SK-N-SH (cell line): Measurements from ENCODE around the gene WDR46. TPM values are rescaled to one million over a fixed set of nuclear protein-coding genes. Genes with fewer than 3 reads are reported as not detected.

Experiments used
- CTCF ChIA-PET: fragments of 300-600, 350-600 bp; formaldehyde crosslinking; extraction: SDS; loops from one replicate; lab custom pipeline; 2021; lab: Yijun Ruan, JAX
- POLR2A ChIA-PET: fragments of 350-600 bp; sonication (Branson Sonifier 250); formaldehyde crosslinking; extraction: SDS; loops from one replicate; lab custom pipeline; 2020; ENCODE audit warnings: antibody characterized with exemption, inconsistent platforms; lab: Yijun Ruan, JAX
- DNase-seq: peaks from one replicate; pipeline ENCODE4 v3.0.0; 2012
- H2AFZ ChIP-seq: fragments of 200-600 bp; sonication (generic); 2 replicates; pipeline ENCODE4 v1.8.1; 2016; ENCODE audit warnings: antibody characterized with exemption, mild to moderate bottlenecking, low read depth
- H3F3A ChIP-seq: fragments of 200-600 bp; sonication (generic); replicated peaks from 2 replicates; pipeline ENCODE3; 2016; ENCODE audit warnings: antibody characterized with exemption, mild to moderate bottlenecking; ENCODE audit not compliant: insufficient read depth
- H3K27ac ChIP-seq, 2 experiments: fragments of 200-500 bp in 1 of 2; fragments of 200-600 bp in 1 of 2; sonication (Bioruptor generic) in 1 of 2; sonication (generic), shearing (Covaris generic) in 1 of 2; 2 replicates each; pipeline versions ENCODE4 v1.5.1 to v1.6.1; 2014 to 2016; ENCODE audit warnings: low read depth in 2 of 2, inconsistent platforms in 1 of 2, low read length in 1 of 2, mild to moderate bottlenecking in 1 of 2, mixed read lengths in 1 of 2
- H3K27me3 ChIP-seq: fragments of 200-600 bp; sonication (generic), shearing (Covaris generic); 2 replicates; pipeline ENCODE4 v1.6.1; 2016; ENCODE audit warnings: mixed run types; ENCODE audit not compliant: insufficient read depth
- H3K36me3 ChIP-seq, 2 experiments: fragments of 200-500 bp in 1 of 2; fragments of 200-600 bp in 1 of 2; sonication (Bioruptor generic) in 1 of 2; sonication (generic) in 1 of 2; replicated peaks in 1 of 2; 2 replicates each; pipeline versions ENCODE3 to v1.5.1; 2014 to 2016; ENCODE audit warnings: low read length in 1 of 2, mild to moderate bottlenecking in 1 of 2; ENCODE audit not compliant: insufficient read depth in 2 of 2, control insufficient read depth in 1 of 2
- H3K4me1 ChIP-seq, 2 experiments: fragments of 200-500 bp in 1 of 2; fragments of 200-600 bp in 1 of 2; sonication (Bioruptor generic) in 1 of 2; sonication (generic), shearing (Covaris generic) in 1 of 2; 2 replicates each; pipeline versions ENCODE4 v1.5.1 to v1.6.1; 2014 to 2016; ENCODE audit warnings: low read depth in 1 of 2, low read length in 1 of 2, mixed run types in 1 of 2; ENCODE audit not compliant: insufficient read depth in 2 of 2, control insufficient read depth in 1 of 2
- H3K4me2 ChIP-seq: fragments of 200-600 bp; sonication (generic), shearing (Covaris generic); 2 replicates; pipeline ENCODE4 v1.6.1; 2017; ENCODE audit warnings: mixed run types
- H3K4me3 ChIP-seq, 2 experiments: fragments of 200-500 bp in 1 of 2; fragments of 200-600 bp in 1 of 2; sonication (Bioruptor generic) in 1 of 2; sonication (generic), shearing (Covaris generic) in 1 of 2; 2 replicates each; pipeline versions ENCODE4 v1.5.1 to v1.8.1; 2014 to 2016; ENCODE audit warnings: low read depth in 2 of 2, inconsistent platforms in 1 of 2, low read length in 1 of 2, mild to moderate bottlenecking in 1 of 2, mixed read lengths in 1 of 2, moderate library complexity in 1 of 2
- H3K79me2 ChIP-seq: fragments of 200-600 bp; sonication (generic); 2 replicates; pipeline ENCODE4 v1.8.1; 2017; ENCODE audit warnings: mild to moderate bottlenecking; ENCODE audit not compliant: insufficient read depth
- H3K9ac ChIP-seq: fragments of 200-600 bp; sonication (generic); 2 replicates; pipeline ENCODE4 v1.6.1; 2017; ENCODE audit warnings: mixed run types
- H3K9me2 ChIP-seq: fragments of 200-600 bp; sonication (generic); 2 replicates; pipeline ENCODE4 v1.6.1; 2017; ENCODE audit warnings: mixed run types
- H3K9me3 ChIP-seq: fragments of 200-600 bp; sonication (generic); 2 replicates; pipeline ENCODE4 v1.6.1; 2017; ENCODE audit warnings: mixed run types, mild to moderate bottlenecking, moderate library complexity
- H4K20me1 ChIP-seq: fragments of 200-600 bp; sonication (generic); 2 replicates; pipeline ENCODE4 v1.6.1; 2017; ENCODE audit warnings: mild to moderate bottlenecking, mixed run types; ENCODE audit not compliant: insufficient read depth
- MXI1 ChIP-seq: IDR thresholded peaks from 2 replicates; pipeline ENCODE4 v1.6.1; 2012; ENCODE audit warnings: mild to moderate bottlenecking, low read depth, low read length, improper control_type of control experiment
- NRF1 ChIP-seq: IDR thresholded peaks from 2 replicates; pipeline ENCODE4 v1.6.1; 2012; ENCODE audit warnings: low read depth, mild to moderate bottlenecking, low read length
- SIN3A ChIP-seq: IDR thresholded peaks from 2 replicates; pipeline ENCODE4 v1.6.1; 2012; ENCODE audit warnings: low read depth, mild to moderate bottlenecking, low read length, moderate library complexity, borderline replicate concordance
- SMC3 ChIP-seq: IDR thresholded peaks from 2 replicates; pipeline ENCODE4 v1.6.1; 2012; ENCODE audit warnings: low read depth, low read length, improper control_type of control experiment
- TCF12 ChIP-seq: IDR thresholded peaks from 2 replicates; pipeline ENCODE4 v1.4.0; 2012
- TEAD4 ChIP-seq: IDR thresholded peaks from 2 replicates; pipeline ENCODE4 v1.4.0; 2012; ENCODE audit warnings: mild to moderate bottlenecking, borderline replicate concordance; ENCODE audit not compliant: insufficient read depth
- YY1 ChIP-seq: IDR thresholded peaks from 2 replicates; pipeline ENCODE4 v1.4.0; 2012; ENCODE audit warnings: low read depth, mild to moderate bottlenecking
- WGBS: methylation state at CpG from one replicate; pipeline ENCODE4 v1.1.6; 2017; ENCODE audit warnings: low lambda C conversion rate; 5-methylcytosine and 5-hydroxymethylcytosine counted together
- polyA plus RNA-seq, 3 experiments: library from polyadenylated mRNA; depleted of rRNA; stranded (reverse); fragments of >200 nt; gene quantifications; 2 replicates each; pipeline ENCODE4 v1.2.3, GENCODE V29; 2012
- TF ChIP-seq, protein P1 (sequence below): IDR thresholded peaks from 2 replicates; pipeline ENCODE4 v1.6.1; 2012; ENCODE audit warnings: mild to moderate bottlenecking, low read depth, low read length, moderate library complexity
- TF ChIP-seq, protein P2 (sequence below): fragments of 150-350 bp; IDR thresholded peaks from 2 replicates; pipeline ENCODE4 v1.6.1; 2017; ENCODE audit warnings: antibody characterized with exemption, low read length, low read depth, borderline replicate concordance

Gene WDR46
- polyA plus RNA-seq, 1 of the 3 experiments (the other 2 are of a cell fraction) = 153 TPM

DNA sequence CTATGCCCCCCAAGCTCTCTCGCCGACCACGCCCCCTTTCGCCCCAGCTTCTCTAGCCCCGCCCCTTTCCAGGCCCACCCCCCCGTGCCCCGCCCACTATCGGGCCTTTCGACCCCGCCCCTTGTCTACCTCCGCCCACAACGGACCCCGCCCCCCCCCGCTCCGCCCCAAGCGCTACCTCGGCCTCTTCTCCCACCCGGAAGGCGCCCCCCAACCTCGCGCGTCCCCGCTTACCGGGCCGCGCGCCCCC is 28.3 kb upstream of the WDR46 start:
- Histone ChIP-seq H3K9me3 (no peaks in the 10 kb centered on the region), H3K4me3 (peak overlapping the region; percentile 50 to 56; a peak in 3 of 4 replicates), H3K9me2 (no peaks in the 10 kb centered on the region), H3K27ac (peak overlapping the region; percentile 88 to 95; a peak in 3 of 4 replicates), H3K79me2 (peaks cover 65% of the 10 kb centered on the region), H3F3A (peaks cover 43% of the 10 kb centered on the region), H3K4me1 (peaks cover 29 to 55% of the 10 kb centered on the region in 2 experiments; a peak in 3 of 4 replicates), H3K9ac (peak overlapping the region; percentile 60; the same call in 1 of the 2 replicates), H2AFZ (no peak overlapping the region), H3K36me3 (peaks cover 19 to 27% of the 10 kb centered on the region in 2 experiments), H3K27me3 (no peaks in the 10 kb centered on the region), H3K4me2 (peak overlapping the region; percentile 74; the same call in 1 of the 2 replicates), H4K20me1 (peaks cover 3% of the 10 kb centered on the region; the same call in 1 of the 2 replicates)
- CTCF ChIA-PET = interaction anchor here (1.0 to 4.5 kb wide), 7 partner anchors 18 to 109 kb away, joined by 3 to 16 read pairs (median 3); partner anchors contain the start of genes RPS18 and VPS52
- no peak for TF ChIP-seq NRF1
- TF ChIP-seq MXI1 = no peak
- no peak for TF ChIP-seq TCF12
- no peak for TF ChIP-seq SMC3
- no peak for TF ChIP-seq SIN3A
- no peak for TF ChIP-seq YY1
- TF ChIP-seq, protein P1, sequence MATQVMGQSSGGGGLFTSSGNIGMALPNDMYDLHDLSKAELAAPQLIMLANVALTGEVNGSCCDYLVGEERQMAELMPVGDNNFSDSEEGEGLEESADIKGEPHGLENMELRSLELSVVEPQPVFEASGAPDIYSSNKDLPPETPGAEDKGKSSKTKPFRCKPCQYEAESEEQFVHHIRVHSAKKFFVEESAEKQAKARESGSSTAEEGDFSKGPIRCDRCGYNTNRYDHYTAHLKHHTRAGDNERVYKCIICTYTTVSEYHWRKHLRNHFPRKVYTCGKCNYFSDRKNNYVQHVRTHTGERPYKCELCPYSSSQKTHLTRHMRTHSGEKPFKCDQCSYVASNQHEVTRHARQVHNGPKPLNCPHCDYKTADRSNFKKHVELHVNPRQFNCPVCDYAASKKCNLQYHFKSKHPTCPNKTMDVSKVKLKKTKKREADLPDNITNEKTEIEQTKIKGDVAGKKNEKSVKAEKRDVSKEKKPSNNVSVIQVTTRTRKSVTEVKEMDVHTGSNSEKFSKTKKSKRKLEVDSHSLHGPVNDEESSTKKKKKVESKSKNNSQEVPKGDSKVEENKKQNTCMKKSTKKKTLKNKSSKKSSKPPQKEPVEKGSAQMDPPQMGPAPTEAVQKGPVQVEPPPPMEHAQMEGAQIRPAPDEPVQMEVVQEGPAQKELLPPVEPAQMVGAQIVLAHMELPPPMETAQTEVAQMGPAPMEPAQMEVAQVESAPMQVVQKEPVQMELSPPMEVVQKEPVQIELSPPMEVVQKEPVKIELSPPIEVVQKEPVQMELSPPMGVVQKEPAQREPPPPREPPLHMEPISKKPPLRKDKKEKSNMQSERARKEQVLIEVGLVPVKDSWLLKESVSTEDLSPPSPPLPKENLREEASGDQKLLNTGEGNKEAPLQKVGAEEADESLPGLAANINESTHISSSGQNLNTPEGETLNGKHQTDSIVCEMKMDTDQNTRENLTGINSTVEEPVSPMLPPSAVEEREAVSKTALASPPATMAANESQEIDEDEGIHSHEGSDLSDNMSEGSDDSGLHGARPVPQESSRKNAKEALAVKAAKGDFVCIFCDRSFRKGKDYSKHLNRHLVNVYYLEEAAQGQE = no peak
- 2% methylated on average over 9 of the region's 27 CpGs for WGBS
- POLR2A ChIA-PET = interaction anchor here (1.0 to 1.9 kb wide), 5 partner anchors 18 to 346 kb away, joined by 6 to 11 read pairs (median 7); partner anchors contain the start of genes B3GALT4, PFDN6, RPS18 and VPS52
- peak; percentile 92 for DNase-seq

DNA sequence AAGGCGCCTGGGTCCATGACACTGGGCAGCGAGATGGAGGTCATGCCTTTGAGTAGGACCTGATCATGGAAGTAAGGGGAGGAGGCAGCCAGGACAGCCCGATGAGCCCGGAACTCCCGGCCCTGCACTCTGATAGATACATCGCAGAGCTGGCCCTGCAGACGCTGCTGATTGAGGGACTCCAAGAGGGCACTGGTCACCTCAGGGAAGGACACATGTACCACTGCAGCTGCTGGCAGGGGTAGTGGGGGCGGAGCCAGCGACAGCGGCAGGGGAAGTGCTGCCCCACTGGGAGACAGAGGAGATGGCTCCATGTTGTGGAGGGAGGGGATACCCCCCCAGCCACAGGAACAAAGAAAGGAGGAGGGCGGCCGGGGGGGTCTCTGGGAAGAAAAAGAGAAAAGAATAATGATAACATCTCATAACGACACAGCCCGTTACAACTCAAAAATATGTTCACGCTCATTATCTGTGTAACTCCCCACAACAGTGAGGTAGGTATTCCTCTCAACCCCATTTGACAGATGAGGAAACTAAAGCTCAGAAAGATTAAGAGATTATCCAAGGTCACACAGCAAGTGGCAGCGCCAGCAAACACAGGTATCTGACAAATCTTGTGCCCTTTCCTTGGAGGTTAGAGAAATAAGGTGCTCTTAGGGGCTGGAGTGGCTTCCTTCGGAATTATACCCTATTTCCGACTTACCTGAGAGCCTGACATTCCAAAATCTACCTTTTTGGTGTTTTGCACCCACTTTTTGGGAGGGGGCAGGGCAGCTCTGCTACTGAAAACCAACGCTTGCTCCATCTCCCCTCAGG is 27.8 kb upstream of the WDR46 start:
- H4K20me1 ChIP-seq = peaks cover 8% of the 10 kb centered on the region; the same call in 1 of the 2 replicates
- H3K9ac ChIP-seq = no peak overlapping the region
- 73% methylated on average over 19 of the region's 19 CpGs for WGBS
- H3K27ac ChIP-seq = peak overlapping the region; percentile 40 to 56; a peak in 2 of 4 replicates
- ChIA-PET POLR2A (interaction anchor here (1.5 to 1.9 kb wide), 3 partner anchors 17 to 345 kb away, joined by 6 to 11 read pairs (median 10); partner anchors contain the start of genes RPS18 and VPS52), CTCF (interaction anchor here (1.0 to 4.5 kb wide), 6 partner anchors 17 to 109 kb away, joined by 3 to 16 read pairs (median 4); partner anchors contain the start of genes RPS18 and VPS52)
- no peak overlapping the region for H2AFZ ChIP-seq
- no peaks in the 10 kb centered on the region for H3K27me3 ChIP-seq
- peak; percentile 40 for DNase-seq
- peaks cover 19 to 27% of the 10 kb centered on the region in 2 experiments for H3K36me3 ChIP-seq
- H3K79me2 ChIP-seq = peaks cover 65% of the 10 kb centered on the region
- H3K4me2 ChIP-seq = peak overlapping the region; percentile 74
- H3K9me2 ChIP-seq = no peaks in the 10 kb centered on the region
- H3F3A ChIP-seq = peaks cover 43% of the 10 kb centered on the region
- peaks cover 29 to 59% of the 10 kb centered on the region in 2 experiments; a peak in 3 of 4 replicates for H3K4me1 ChIP-seq
- no peaks in the 10 kb centered on the region for H3K9me3 ChIP-seq
- H3K4me3 ChIP-seq = peak overlapping the region; percentile 50 to 56
- TF ChIP-seq, protein P2, sequence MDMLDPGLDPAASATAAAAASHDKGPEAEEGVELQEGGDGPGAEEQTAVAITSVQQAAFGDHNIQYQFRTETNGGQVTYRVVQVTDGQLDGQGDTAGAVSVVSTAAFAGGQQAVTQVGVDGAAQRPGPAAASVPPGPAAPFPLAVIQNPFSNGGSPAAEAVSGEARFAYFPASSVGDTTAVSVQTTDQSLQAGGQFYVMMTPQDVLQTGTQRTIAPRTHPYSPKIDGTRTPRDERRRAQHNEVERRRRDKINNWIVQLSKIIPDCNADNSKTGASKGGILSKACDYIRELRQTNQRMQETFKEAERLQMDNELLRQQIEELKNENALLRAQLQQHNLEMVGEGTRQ = no peak
- no peak for TF ChIP-seq TEAD4
